GM23338 (cell line): ENCODE results near the gene TOM1L1.

Experiments
- CREB1 ChIP-seq: fragments of 250-450 bp; sonication (Bioruptor Pico); IDR thresholded peaks from 2 replicates; pipeline ENCODE4 v1.5.0; 2020; ENCODE audit warnings: low read depth, mild to moderate bottlenecking, moderate library complexity
- EZH2 ChIP-seq: fragments of 200-600 bp; sonication (generic); IDR thresholded peaks from one replicate; pipeline ENCODE4 v1.8.0; 2017; ENCODE audit warnings: antibody characterized with exemption, mild to moderate bottlenecking, low read depth; ENCODE audit not compliant: unreplicated experiment
- EZH2phosphoT487 ChIP-seq: fragments of 200-600 bp; sonication (generic); IDR thresholded peaks from one replicate; pipeline ENCODE4 v1.8.1; 2018; ENCODE audit warnings: antibody characterized with exemption; ENCODE audit not compliant: unreplicated experiment
- JUNB ChIP-seq: IDR thresholded peaks from one replicate; pipeline ENCODE4 v1.6.1; 2016; ENCODE audit warnings: antibody characterized with exemption; ENCODE audit not compliant: unreplicated experiment
- NANOG ChIP-seq: IDR thresholded peaks from 2 replicates; pipeline ENCODE4 v1.6.1; 2016; ENCODE audit warnings: antibody characterized with exemption, borderline replicate concordance
- POLR2AphosphoS5 ChIP-seq: IDR thresholded peaks from 2 replicates; pipeline ENCODE4 v1.6.1; 2016; ENCODE audit warnings: antibody characterized with exemption, low read depth
- ZNF114 ChIP-seq: fragments of 250-450 bp; sonication (Bioruptor Pico); IDR thresholded peaks from 2 replicates; pipeline ENCODE4 v1.5.0; 2020; ENCODE audit warnings: mild to moderate bottlenecking, moderate library complexity
- TF ChIP-seq, protein P1 (sequence below): IDR thresholded peaks from 2 replicates; pipeline ENCODE4 v1.6.1; 2016; ENCODE audit warnings: antibody characterized with exemption
- TF ChIP-seq, protein P2 (sequence below), 2 experiments: fragments of 200-600 bp in 1 of 2; sonication (generic) in 1 of 2; conservative IDR thresholded peaks; 2 replicates each; pipeline versions ENCODE4 v1.5.1 to v1.6.1; 2016 to 2017; ENCODE audit warnings: antibody characterized with exemption in 2 of 2, low read depth in 2 of 2, mild to moderate bottlenecking in 2 of 2, moderate library complexity in 1 of 2
- TF ChIP-seq, protein P3 (sequence below): IDR thresholded peaks from one replicate; pipeline ENCODE4 v1.6.1; 2018; ENCODE audit warnings: antibody characterized with exemption; ENCODE audit not compliant: unreplicated experiment

DNA sequence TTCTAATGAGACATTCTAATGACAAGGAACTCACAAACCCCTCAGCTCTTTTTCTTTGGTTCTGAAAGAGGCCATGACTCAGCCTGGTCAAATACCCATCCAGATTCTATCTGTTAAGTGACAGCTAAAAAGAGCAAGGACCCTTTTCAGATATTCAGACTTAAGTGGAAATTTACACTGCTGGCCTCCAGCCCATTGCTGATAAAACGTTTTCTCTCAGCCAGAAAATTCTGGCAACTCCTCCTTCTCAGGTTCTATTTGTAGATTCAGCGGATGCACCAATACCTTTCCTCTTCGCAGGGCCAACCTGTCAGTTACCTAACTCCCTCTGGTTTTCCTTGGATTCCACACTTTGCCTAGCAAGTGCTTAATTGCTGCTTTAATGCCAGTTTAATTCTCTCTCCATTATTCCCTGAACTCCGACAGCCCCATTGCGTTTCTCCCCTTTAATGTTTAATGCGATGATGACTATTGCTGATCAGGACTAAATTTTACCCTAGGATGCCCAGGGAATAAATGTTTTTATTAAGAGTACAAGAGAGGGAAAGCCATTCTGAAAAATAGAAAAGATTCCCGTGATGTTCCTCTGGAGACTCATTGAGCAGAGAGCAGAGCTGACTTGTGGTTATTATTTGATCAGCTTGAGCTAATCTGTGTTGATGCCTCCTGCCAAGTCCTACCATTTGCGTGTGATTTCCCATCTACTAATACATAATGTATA is 35.9 kb upstream of the TOM1L1 start:
- TF ChIP-seq, protein P1, sequence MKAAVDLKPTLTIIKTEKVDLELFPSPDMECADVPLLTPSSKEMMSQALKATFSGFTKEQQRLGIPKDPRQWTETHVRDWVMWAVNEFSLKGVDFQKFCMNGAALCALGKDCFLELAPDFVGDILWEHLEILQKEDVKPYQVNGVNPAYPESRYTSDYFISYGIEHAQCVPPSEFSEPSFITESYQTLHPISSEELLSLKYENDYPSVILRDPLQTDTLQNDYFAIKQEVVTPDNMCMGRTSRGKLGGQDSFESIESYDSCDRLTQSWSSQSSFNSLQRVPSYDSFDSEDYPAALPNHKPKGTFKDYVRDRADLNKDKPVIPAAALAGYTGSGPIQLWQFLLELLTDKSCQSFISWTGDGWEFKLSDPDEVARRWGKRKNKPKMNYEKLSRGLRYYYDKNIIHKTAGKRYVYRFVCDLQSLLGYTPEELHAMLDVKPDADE, result no peak
- TF ChIP-seq EZH2, result no peak
- TF ChIP-seq, protein P2, sequence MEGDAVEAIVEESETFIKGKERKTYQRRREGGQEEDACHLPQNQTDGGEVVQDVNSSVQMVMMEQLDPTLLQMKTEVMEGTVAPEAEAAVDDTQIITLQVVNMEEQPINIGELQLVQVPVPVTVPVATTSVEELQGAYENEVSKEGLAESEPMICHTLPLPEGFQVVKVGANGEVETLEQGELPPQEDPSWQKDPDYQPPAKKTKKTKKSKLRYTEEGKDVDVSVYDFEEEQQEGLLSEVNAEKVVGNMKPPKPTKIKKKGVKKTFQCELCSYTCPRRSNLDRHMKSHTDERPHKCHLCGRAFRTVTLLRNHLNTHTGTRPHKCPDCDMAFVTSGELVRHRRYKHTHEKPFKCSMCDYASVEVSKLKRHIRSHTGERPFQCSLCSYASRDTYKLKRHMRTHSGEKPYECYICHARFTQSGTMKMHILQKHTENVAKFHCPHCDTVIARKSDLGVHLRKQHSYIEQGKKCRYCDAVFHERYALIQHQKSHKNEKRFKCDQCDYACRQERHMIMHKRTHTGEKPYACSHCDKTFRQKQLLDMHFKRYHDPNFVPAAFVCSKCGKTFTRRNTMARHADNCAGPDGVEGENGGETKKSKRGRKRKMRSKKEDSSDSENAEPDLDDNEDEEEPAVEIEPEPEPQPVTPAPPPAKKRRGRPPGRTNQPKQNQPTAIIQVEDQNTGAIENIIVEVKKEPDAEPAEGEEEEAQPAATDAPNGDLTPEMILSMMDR (conservative IDR thresholded peaks at IDR 0.05; ENCODE audit: low read depth in 2 of 2), result no peak
- no peak for TF ChIP-seq POLR2AphosphoS5
- no peak for TF ChIP-seq CREB1 (CRISPR knock-in tag)
- TF ChIP-seq EZH2phosphoT487, result no peak
- TF ChIP-seq, protein P3, sequence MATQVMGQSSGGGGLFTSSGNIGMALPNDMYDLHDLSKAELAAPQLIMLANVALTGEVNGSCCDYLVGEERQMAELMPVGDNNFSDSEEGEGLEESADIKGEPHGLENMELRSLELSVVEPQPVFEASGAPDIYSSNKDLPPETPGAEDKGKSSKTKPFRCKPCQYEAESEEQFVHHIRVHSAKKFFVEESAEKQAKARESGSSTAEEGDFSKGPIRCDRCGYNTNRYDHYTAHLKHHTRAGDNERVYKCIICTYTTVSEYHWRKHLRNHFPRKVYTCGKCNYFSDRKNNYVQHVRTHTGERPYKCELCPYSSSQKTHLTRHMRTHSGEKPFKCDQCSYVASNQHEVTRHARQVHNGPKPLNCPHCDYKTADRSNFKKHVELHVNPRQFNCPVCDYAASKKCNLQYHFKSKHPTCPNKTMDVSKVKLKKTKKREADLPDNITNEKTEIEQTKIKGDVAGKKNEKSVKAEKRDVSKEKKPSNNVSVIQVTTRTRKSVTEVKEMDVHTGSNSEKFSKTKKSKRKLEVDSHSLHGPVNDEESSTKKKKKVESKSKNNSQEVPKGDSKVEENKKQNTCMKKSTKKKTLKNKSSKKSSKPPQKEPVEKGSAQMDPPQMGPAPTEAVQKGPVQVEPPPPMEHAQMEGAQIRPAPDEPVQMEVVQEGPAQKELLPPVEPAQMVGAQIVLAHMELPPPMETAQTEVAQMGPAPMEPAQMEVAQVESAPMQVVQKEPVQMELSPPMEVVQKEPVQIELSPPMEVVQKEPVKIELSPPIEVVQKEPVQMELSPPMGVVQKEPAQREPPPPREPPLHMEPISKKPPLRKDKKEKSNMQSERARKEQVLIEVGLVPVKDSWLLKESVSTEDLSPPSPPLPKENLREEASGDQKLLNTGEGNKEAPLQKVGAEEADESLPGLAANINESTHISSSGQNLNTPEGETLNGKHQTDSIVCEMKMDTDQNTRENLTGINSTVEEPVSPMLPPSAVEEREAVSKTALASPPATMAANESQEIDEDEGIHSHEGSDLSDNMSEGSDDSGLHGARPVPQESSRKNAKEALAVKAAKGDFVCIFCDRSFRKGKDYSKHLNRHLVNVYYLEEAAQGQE, result no peak
- TF ChIP-seq ZNF114 (CRISPR knock-in tag), result no peak
- TF ChIP-seq JUNB, result no peak
- TF ChIP-seq NANOG, result no peak
